ENCODE data around the gene MAPK8IP2.

Gene MAPK8IP2

GRCh38 chr22:50600538-50600937 is at the start of gene MAPK8IP2:
Gene MAPK8IP2, plus strand, starts transcription at chr22:50600793. Its CDS starts 26 bp downstream, at chr22:50600819.
- DNase-seq (ENCODE audit: extremely low read depth, low read depth), result no peak
- no peak for TF ChIP-seq CTCF (IDR thresholded peaks at IDR 0.05; ENCODE audit: low read depth, low read length, missing control alignments)
- no peak within 1 kb of the TSS for H3K4me3 ChIP-seq (replicated peaks; ENCODE audit: low read depth, low read length)

- no peak overlapping the region for H3K4me3 ChIP-seq (replicated peaks; ENCODE audit: low read depth, low read length)
- no peak for DNase-seq (ENCODE audit: extremely low read depth, low read depth)
- TF ChIP-seq CTCF (IDR thresholded peaks at IDR 0.05; ENCODE audit: low read depth, low read length, missing control alignments), result no peak
These were observed 49.3 kb upstream of the MAPK8IP2 start for GRCh38 chr22:50551160-50551752.

- H3K4me3 ChIP-seq (replicated peaks; ENCODE audit: low read depth, low read length), result no peak overlapping the region
- DNase-seq (ENCODE audit: extremely low read depth, low read depth), result no peak
- no peak for TF ChIP-seq CTCF (IDR thresholded peaks at IDR 0.05; ENCODE audit: low read depth, low read length, missing control alignments)
These were observed 47.3 kb upstream of the MAPK8IP2 start for GRCh38 chr22:50553310-50553709.

- no peak for TF ChIP-seq CTCF (IDR thresholded peaks at IDR 0.05; ENCODE audit: low read depth, low read length, missing control alignments)
- H3K4me3 ChIP-seq (replicated peaks; ENCODE audit: low read depth, low read length), result no peak overlapping the region
- no peak for DNase-seq (ENCODE audit: extremely low read depth, low read depth)
These were observed 43.9 kb upstream of the MAPK8IP2 start for GRCh38 chr22:50556703-50557102.

- DNase-seq (ENCODE audit: extremely low read depth, low read depth), result no peak
- TF ChIP-seq CTCF (IDR thresholded peaks at IDR 0.05; ENCODE audit: low read depth, low read length, missing control alignments), result no peak
- no peak overlapping the region for H3K4me3 ChIP-seq (replicated peaks; ENCODE audit: low read depth, low read length)
These were observed 40.6 kb upstream of the MAPK8IP2 start for GRCh38 chr22:50560034-50560433.

GRCh38 chr22:50561401-50562358 is 38.9 kb upstream of the MAPK8IP2 start:
- no peak overlapping the region for H3K4me3 ChIP-seq (replicated peaks; ENCODE audit: low read depth, low read length)
- TF ChIP-seq CTCF (IDR thresholded peaks at IDR 0.05; ENCODE audit: low read depth, low read length, missing control alignments), result no peak
- DNase-seq (ENCODE audit: extremely low read depth, low read depth), result no peak
